GM18858 (cell line): ENCODE measurements around the gene ST3GAL3.

ENCODE experiments used
- ATAC-seq: cut with Tn5 transposase; IDR thresholded peaks from one replicate; pipeline ENCODE4 v1.9.1; 2021; ENCODE audit not compliant: unreplicated experiment

Gene ST3GAL3

DNA sequence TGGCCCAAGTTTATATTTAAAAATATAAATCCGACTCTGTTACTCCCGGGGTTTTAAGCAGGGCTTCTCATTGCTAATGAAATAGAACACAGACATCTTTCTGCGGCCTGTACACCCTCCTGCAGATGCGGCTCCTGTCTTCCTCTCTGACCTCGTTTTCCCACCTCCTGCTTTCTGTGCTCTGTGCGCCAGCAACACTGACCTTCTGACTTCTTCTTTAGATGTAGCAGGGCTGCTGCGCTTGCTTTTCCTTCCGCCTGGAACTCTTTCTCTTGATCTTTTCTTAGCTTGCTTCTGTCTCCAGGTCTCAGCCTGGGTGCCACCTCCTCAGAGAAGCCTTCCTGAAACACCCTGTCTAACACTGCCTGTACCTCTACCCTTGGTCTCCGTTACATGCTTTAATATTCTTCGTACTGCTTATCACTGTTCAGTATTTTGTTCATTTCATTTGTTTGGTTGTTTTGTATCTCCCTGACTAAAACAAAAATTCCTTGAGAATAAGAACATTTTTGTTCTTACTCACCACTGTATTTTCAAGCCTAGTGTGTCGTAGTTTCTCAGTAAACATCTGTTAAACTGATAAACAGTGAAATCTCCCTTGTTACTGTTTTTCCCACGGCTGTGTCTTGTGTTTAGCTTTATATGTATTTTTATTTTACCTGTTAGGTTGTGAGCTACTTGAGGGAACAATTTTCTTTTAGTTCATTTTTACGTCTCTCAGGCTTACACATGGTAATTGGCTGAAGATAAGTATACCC lies 79.0 kb downstream of the ST3GAL3 start:
- ATAC-seq, result no peak

- no peak for ATAC-seq
These were observed 79.6 kb downstream of the ST3GAL3 start for GRCh38 chr1:43786960-43787359.

DNA sequence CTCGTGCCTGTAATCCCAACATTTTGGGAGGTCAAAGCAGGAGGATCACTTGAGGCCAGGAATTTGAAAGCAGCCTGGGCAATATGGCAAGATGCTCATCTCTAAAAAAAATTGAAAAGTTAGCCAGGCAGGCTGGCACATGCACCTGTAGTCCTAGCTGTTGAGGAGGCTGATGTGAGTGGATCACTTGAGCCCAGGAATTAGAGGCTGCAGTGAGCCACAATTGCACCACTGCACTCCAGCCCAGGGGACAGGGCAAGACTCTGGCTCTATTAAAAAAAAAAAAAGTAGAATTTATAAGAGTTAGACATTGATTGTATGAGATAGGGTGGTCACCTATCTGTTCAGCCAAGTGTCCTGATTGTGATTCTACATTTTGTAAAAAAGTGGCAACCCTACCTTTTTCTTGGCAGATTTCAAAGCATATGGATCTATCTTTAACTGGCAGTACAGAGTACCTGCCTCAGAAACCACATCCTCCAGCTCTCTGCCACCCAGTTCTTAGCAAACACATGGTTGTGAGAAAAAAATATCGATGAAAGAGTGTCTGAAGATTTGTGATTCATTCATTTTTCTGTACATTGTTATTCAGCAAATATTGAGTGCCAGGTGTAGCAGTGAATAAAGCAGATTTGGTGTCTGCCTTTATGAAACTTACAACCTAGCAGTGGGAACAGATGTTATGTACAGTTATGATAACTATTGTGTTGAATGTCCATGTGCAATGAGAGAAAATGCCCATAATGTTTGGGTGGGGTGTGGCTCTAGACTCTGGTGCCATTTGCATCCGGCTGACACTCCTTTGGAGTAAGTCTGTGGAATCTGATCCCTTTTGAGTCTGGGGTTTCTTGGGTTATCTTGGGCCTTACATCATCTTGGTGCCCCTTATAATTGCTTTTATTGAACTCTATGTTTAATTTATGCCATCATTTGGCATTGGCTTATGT lies 82.5 kb downstream of the ST3GAL3 start:
- no peak for ATAC-seq

DNA sequence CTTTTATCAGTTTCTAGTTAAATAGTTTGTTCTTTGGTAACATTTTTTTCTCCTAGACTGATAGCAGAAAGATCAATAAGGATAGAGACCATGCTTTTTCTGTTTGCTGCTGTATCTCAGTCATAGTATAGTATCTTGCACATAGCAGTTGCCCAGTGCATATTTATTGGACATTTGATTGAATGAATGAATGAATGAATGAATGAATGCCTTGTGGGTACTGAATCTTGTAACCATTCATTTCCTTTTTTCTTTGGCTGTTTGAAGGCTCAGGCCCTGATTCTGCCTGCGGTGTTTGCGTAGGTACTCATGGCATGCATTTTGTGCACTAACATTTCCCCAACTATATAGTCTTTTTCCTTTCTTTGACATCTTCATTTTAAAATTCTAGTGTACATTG lies 83.9 kb downstream of the ST3GAL3 start:
- no peak for ATAC-seq

DNA sequence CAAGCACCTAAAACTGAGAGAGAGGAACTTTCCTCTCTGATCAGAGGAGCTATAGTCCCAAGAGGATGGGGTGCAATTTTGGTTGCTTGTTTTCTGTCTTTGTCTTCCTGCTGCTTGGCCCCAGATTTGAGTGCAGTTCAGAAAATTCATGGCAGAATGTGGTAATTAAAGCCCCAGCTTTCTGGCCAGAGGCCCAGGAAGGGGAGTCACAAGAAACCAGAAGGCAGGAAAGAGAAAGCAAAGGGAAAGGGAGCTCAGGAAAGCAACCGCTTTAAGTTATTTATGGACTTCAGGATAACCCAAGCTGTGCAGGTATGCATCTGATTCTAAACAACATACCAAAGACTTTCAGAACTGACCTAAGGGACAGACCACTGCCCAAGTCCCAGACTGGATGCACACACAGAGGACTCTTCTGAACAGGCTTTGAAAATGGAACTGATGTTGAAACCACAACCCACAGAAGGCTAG lies 88.8 kb downstream of the ST3GAL3 start:
- ATAC-seq, result no peak

DNA sequence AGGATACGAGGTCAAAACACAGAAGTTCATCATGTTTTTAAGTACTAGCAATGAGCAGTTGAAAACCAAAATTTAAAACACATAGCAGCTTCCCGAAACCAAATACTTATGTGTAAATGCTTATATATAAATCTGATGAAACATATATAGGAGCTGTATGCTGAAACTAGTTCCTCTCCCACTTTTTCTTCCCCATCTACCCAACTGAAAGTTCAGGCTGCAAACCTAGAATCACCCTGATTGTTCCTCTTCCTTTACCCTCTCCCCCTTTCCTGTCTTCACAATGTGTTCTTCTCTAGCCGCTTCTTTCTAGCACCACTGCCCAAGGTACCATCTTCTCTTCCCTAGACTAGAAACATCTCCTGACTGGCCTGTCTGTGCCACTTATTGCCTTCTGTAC lies 90.6 kb downstream of the ST3GAL3 start:
- no peak for ATAC-seq

GRCh38 chr1:43799656-43800635 lies 92.6 kb downstream of the ST3GAL3 start:
- ATAC-seq, result no peak

GRCh38 chr1:43800771-43801170 lies 93.4 kb downstream of the ST3GAL3 start:
- ATAC-seq, result no peak

DNA sequence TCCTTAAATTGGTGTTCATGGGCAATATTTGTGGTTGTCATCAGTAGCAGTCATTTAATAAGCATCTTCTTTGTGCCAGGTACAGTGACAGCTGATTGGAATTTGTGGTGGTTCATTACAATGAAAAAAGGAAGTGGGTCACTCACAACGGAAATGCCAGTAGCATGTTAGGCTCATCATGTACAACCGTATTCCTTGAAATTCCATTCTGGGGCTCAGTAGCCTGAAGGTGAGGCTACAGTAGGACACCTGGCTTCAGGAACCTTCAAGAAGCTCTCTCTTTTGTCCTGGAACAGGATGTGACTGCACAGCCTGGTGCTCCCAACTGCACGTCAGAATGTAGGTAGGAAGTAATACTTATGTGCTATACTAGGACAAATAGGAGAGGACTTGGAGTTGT lies 93.9 kb downstream of the ST3GAL3 start:
- ATAC-seq, result no peak

GRCh38 chr1:43802356-43802980 lies 95.1 kb downstream of the ST3GAL3 start:
- no peak for ATAC-seq

DNA sequence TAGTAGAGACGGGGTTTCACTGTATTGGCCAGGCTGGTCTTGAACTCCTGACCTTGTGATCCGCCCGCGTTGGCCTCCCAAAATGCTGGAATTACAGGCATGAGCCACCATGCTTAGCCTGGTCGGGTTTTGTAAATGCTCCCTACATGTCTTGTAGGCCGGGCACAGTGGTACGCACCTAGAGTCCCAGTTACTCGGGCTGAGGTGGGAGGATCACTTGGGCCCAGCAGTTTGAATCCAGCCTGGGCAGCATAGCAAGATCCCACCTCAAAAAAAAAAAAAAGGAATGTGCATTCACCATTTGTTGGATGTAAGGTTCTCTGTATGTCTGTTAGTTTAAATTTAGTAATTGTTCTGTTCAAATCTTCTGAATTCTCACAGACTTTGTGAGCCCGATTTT lies 95.8 kb downstream of the ST3GAL3 start:
- no peak for ATAC-seq

- ATAC-seq, result no peak
These were observed 96.3 kb downstream of the ST3GAL3 start for GRCh38 chr1:43803646-43804045.

DNA sequence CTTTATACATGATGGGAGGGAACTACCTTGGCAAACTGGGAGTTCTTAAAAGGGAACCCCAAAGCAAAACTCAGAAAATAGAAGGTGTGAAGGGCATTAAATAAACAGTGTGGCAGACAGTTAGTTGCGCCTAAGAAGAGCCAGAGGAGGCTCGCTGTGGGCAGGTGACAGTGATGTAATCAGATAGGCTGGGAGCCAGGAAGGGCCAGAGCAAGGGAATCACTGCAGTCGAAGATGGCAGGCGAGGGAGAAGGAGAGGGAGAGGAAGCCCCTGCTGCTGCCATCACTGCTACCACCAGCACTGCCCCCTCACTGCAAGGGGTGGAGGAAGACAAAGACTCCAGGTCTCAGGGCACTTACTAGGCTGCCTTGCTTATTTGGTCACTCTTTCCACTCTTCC lies 97.2 kb downstream of the ST3GAL3 start:
- no peak for ATAC-seq

DNA sequence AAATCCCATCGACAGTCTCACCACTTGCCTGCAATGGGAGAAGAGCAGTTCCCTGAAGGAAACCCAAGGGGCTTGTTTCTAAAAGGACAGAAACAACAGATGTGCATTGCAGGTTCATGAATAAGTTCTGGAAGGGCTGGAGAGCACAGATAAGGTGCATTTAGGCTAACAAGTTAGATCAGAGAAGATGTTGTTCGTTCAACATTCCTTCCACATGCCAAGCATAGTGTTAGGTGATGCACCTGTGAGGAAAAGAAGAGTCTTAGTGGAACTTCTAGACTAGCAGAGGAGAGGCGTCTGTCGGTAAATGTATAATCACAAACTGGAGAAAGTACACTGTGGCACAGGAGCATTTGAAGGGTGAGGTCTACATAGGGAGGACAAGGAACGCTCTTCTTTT lies 98.0 kb downstream of the ST3GAL3 start:
- no peak for ATAC-seq

GRCh38 chr1:43806183-43806582 lies 98.8 kb downstream of the ST3GAL3 start:
- ATAC-seq, result no peak

GRCh38 chr1:43809097-43809673 lies 101.8 kb downstream of the ST3GAL3 start:
- no peak for ATAC-seq

DNA sequence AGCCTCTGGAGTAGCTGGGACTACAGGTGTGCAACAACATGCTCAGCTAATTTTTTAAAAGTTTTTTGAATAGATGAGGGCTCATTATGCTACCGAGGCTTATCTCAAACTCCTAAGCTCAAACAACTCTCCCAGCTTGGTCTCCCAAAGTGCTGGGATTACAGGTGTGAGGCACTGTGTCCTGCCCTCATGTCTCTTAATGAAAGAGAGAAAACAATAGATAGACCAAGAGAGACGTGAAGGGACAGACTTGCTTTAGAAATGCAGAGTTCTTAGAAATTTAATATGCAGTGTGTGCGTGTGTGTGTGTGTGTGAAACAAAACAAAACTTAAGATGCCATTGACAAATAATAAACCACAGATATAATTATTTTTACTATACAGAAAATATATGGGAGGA lies 105.2 kb downstream of the ST3GAL3 start:
- ATAC-seq, result no peak

DNA sequence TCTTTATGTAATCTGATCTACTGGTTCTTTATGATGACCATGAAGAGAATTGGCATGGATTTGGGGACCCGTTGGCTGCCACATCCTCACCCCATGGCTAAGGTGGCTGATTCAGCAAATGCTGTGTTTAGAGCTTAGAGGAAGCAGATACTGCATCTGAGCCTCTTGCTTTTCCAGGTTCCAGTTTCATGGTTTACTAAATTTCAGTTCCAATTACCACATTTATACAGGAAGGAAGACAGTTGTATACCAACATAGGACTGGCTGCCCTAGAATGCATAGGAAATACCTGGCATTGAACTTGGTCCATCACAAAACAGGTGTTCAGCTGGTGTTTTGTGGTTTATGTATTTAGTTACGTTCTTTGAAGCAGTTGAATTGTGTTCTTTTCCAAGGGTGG lies 107.1 kb downstream of the ST3GAL3 start:
- no peak for ATAC-seq

DNA sequence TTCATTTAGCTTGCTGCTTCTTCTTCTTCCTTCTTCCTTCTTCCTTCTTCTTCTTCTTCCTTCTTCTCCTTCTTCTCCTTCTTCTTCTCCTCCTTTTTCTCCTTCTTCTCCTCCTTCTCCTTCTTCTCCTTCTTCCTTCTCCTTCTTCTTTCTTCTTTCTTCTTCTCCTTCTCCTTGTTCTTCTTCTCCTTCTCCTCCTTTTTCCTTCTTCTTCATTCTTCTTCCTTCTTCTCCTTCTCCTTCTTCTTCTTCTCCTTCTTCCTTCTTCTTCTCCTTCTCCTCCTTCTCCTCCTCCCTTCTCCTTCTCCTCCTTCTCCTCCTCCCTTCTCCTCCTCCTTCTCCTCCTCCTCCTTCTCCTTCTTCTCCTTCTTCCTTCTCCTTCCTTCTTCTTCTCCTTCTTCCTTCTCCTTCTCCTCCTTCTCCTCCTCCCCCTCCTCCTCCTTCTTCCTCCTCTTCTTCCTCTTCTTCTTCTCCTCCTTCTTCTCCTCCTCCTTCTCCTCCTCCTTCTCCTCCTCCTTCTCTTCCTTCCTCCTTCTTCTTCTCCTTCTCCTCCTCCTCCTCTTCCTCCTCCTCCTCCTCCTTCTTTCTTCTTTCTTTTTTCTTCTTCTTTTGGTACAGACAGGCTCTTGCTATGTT lies 110.1 kb downstream of the ST3GAL3 start:
- ATAC-seq, result no peak

DNA sequence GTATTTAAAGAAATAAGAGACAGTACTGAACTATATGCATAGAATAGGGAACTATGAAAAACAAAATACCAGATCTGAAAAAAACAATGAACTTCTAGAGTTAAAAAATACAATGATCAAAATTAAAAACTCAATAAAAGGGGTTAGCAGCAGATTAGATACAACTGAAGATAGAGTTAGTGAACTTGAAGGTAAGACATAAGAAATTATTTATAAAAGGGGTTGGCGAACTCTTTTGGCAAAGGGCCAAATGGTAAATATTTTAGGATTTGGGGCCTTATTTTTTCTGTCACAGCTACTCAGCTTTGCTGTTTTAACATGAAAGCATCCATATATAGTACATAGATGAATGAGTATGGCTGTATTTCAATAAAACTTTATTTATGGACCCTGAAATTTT lies 111.4 kb downstream of the ST3GAL3 start:
- no peak for ATAC-seq
